DOHH2 (cell line): ENCODE results near the gene ATG14.

ENCODE experiments used
- H3F3A ChIP-seq: fragments of 200-600 bp; sonication (generic), shearing (Covaris generic); 2 replicates; pipeline ENCODE4 v1.6.0; 2016; ENCODE audit warnings: antibody characterized with exemption, mild to moderate bottlenecking; ENCODE audit not compliant: control insufficient read depth, insufficient read depth
- H3K27ac ChIP-seq: fragments of 200-600 bp; sonication (generic); 2 replicates; pipeline ENCODE4 v1.5.1; 2014; ENCODE audit warnings: low read depth, mild to moderate bottlenecking, low read length, moderate library complexity
- H3K27me3 ChIP-seq: fragments of 200-600 bp; sonication (generic); 2 replicates; pipeline ENCODE4 v1.6.1; 2014; ENCODE audit warnings: mild to moderate bottlenecking, low read length, mixed read lengths; ENCODE audit not compliant: control insufficient read depth
- H3K36me3 ChIP-seq: fragments of 200-600 bp; sonication (generic); 2 replicates; pipeline ENCODE4 v1.6.1; 2014; ENCODE audit warnings: mild to moderate bottlenecking, low read length, moderate library complexity, mixed read lengths; ENCODE audit not compliant: control insufficient read depth
- H3K4me1 ChIP-seq: fragments of 200-600 bp; sonication (generic); 2 replicates; pipeline ENCODE4 v1.6.1; 2014; ENCODE audit warnings: mild to moderate bottlenecking, low read length, mixed read lengths; ENCODE audit not compliant: control insufficient read depth
- H3K4me2 ChIP-seq: fragments of 200-600 bp; sonication (generic); 2 replicates; pipeline ENCODE4 v1.6.0; 2014; ENCODE audit warnings: mild to moderate bottlenecking, low read length, moderate library complexity
- H3K4me3 ChIP-seq: fragments of 200-600 bp; sonication (generic); 2 replicates; pipeline ENCODE4 v1.5.1; 2014; ENCODE audit warnings: mild to moderate bottlenecking, low read length, mixed read lengths
- H3K79me2 ChIP-seq: fragments of 200-600 bp; sonication (generic); 2 replicates; pipeline ENCODE4 v1.6.1; 2014; ENCODE audit warnings: mild to moderate bottlenecking, low read length, mixed read lengths; ENCODE audit not compliant: control insufficient read depth
- H3K9me2 ChIP-seq: fragments of 200-600 bp; sonication (generic); replicated peaks from 2 replicates; pipeline ENCODE4 v1.6.1; 2014; ENCODE audit warnings: mild to moderate bottlenecking, low read length, mixed read lengths; ENCODE audit not compliant: control insufficient read depth
- H3K9me3 ChIP-seq: fragments of 200-600 bp; sonication (generic); 2 replicates; pipeline ENCODE4 v1.6.1; 2014; ENCODE audit warnings: antibody characterized with exemption, low read length, mixed read lengths; ENCODE audit not compliant: control insufficient read depth, insufficient read depth
- H4K20me1 ChIP-seq: fragments of 200-600 bp; sonication (generic); 2 replicates; pipeline ENCODE4 v1.6.0; 2014; ENCODE audit warnings: low read depth, mild to moderate bottlenecking, antibody characterized with exemption, low read length, moderate library complexity; ENCODE audit not compliant: control insufficient read depth, insufficient read depth
- CTCF ChIP-seq: fragments of 200-600 bp; sonication (generic); IDR thresholded peaks from one replicate; pipeline ENCODE4 v1.5.1; 2014; ENCODE audit warnings: antibody characterized with exemption, mild to moderate bottlenecking, low read depth, low read length; ENCODE audit not compliant: poor library complexity, severe bottlenecking
- EZH2phosphoT487 ChIP-seq: fragments of 200-600 bp; sonication (generic); IDR thresholded peaks from 2 replicates; pipeline ENCODE4 v1.6.1; 2017; ENCODE audit warnings: borderline replicate concordance, mild to moderate bottlenecking, antibody characterized with exemption, low read length, moderate library complexity, mixed read lengths

Gene ATG14

GRCh38 chr14:55450987-55451386 lies 39.4 kb upstream of the ATG14 start:
- Histone ChIP-seq H3K4me1 (no peaks in the 10 kb centered on the region), H3K4me3 (no peak overlapping the region)

GRCh38 chr14:55450539-55450938 lies 38.9 kb upstream of the ATG14 start:
- no peak overlapping the region for H3K27ac ChIP-seq
- no peaks in the 10 kb centered on the region for H4K20me1 ChIP-seq
- H3K4me2 ChIP-seq: no peak overlapping the region
- no peaks in the 10 kb centered on the region for H3K9me2 ChIP-seq
- peaks cover 6% of the 10 kb centered on the region for H3K27me3 ChIP-seq
- no peaks in the 10 kb centered on the region for H3K36me3 ChIP-seq
- no peaks in the 10 kb centered on the region for H3F3A ChIP-seq
- H3K79me2 ChIP-seq: no peaks in the 10 kb centered on the region
- H3K4me3 ChIP-seq: no peak overlapping the region
- no peaks in the 10 kb centered on the region for H3K4me1 ChIP-seq
- H3K9me3 ChIP-seq: no peaks in the 10 kb centered on the region
- TF ChIP-seq EZH2phosphoT487: no peak
- no peak for TF ChIP-seq CTCF

More at GRCh38 chr14:55450987-55451386, 39.4 kb upstream of the ATG14 start:
- H3F3A ChIP-seq: no peaks in the 10 kb centered on the region
- no peaks in the 10 kb centered on the region for H3K79me2 ChIP-seq
- no peaks in the 10 kb centered on the region for H3K9me3 ChIP-seq
- H3K36me3 ChIP-seq: no peaks in the 10 kb centered on the region
- H4K20me1 ChIP-seq: no peaks in the 10 kb centered on the region
- H3K4me2 ChIP-seq: no peak overlapping the region
- peaks cover 6% of the 10 kb centered on the region for H3K27me3 ChIP-seq
- no peak overlapping the region for H3K27ac ChIP-seq
- H3K9me2 ChIP-seq: no peaks in the 10 kb centered on the region
- no peak for TF ChIP-seq EZH2phosphoT487
- no peak for TF ChIP-seq CTCF

GRCh38 chr14:55450124-55450523 lies 38.5 kb upstream of the ATG14 start:
- Histone ChIP-seq H3K79me2 (no peaks in the 10 kb centered on the region), H3K9me3 (no peaks in the 10 kb centered on the region), H3K4me1 (no peaks in the 10 kb centered on the region), H3K27ac (no peak overlapping the region), H3K9me2 (no peaks in the 10 kb centered on the region), H3K4me3 (no peak overlapping the region), H3K27me3 (peaks cover 6% of the 10 kb centered on the region), H3F3A (no peaks in the 10 kb centered on the region), H4K20me1 (no peaks in the 10 kb centered on the region), H3K4me2 (no peak overlapping the region), H3K36me3 (no peaks in the 10 kb centered on the region)
- TF ChIP-seq EZH2phosphoT487: no peak

- TF ChIP-seq CTCF (no peak), EZH2phosphoT487 (no peak)
- H4K20me1 ChIP-seq: no peaks in the 10 kb centered on the region
- H3K4me1 ChIP-seq: no peaks in the 10 kb centered on the region
- H3F3A ChIP-seq: no peaks in the 10 kb centered on the region
- H3K9me3 ChIP-seq: no peaks in the 10 kb centered on the region
- no peaks in the 10 kb centered on the region for H3K36me3 ChIP-seq
- H3K27ac ChIP-seq: no peak overlapping the region
- H3K4me3 ChIP-seq: no peak overlapping the region
- H3K79me2 ChIP-seq: no peaks in the 10 kb centered on the region
- no peak overlapping the region for H3K4me2 ChIP-seq
- H3K27me3 ChIP-seq: peaks cover 6% of the 10 kb centered on the region
- H3K9me2 ChIP-seq: no peaks in the 10 kb centered on the region
These were observed 37.5 kb upstream of the ATG14 start for GRCh38 chr14:55449116-55449515.
